Loucy (cell line): ENCODE data around the gene DPF3.

Experiments used
- EZH2phosphoT487 ChIP-seq: fragments of 200-600 bp; IDR thresholded peaks from 2 replicates; pipeline ENCODE4 v1.6.1; 2018; ENCODE audit warnings: antibody characterized with exemption, mild to moderate bottlenecking, moderate library complexity, borderline replicate concordance
- TF ChIP-seq, protein P1 (sequence below): fragments of 200-600 bp; sonication (generic); conservative IDR thresholded peaks from 2 replicates; pipeline ENCODE4 v1.5.1; 2014; ENCODE audit warnings: mild to moderate bottlenecking, antibody characterized with exemption, low read length

GRCh38 chr14:72800848-72801370 is 93.0 kb downstream of the DPF3 start:
- TF ChIP-seq, protein P1, sequence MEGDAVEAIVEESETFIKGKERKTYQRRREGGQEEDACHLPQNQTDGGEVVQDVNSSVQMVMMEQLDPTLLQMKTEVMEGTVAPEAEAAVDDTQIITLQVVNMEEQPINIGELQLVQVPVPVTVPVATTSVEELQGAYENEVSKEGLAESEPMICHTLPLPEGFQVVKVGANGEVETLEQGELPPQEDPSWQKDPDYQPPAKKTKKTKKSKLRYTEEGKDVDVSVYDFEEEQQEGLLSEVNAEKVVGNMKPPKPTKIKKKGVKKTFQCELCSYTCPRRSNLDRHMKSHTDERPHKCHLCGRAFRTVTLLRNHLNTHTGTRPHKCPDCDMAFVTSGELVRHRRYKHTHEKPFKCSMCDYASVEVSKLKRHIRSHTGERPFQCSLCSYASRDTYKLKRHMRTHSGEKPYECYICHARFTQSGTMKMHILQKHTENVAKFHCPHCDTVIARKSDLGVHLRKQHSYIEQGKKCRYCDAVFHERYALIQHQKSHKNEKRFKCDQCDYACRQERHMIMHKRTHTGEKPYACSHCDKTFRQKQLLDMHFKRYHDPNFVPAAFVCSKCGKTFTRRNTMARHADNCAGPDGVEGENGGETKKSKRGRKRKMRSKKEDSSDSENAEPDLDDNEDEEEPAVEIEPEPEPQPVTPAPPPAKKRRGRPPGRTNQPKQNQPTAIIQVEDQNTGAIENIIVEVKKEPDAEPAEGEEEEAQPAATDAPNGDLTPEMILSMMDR, result no peak
- no peak for TF ChIP-seq EZH2phosphoT487
